Mucosa of rectum (tissue), 2 donors: ENCODE measurements around the gene KIF9.
"Not testable (repeated sequence)": the region's sequence is repeated elsewhere in the genome, so short reads cannot be mapped to it uniquely, and the experiment has no call there.

Experiments
- H3K27ac ChIP-seq, 2 donors: one replicate each; pipeline ENCODE4 v1.7.0; 2013; ENCODE audit warnings: inconsistent platforms in 2 of 2, low read depth in 2 of 2, low read length in 2 of 2
- H3K27me3 ChIP-seq, 2 donors: one replicate each; pipeline ENCODE4 v1.7.0; 2013; ENCODE audit warnings: low read length in 2 of 2; ENCODE audit not compliant: control insufficient read depth in 2 of 2, insufficient read depth in 2 of 2
- H3K36me3 ChIP-seq, 2 donors: one replicate each; pipeline ENCODE4 v1.7.0; 2013; ENCODE audit warnings: low read length in 2 of 2; ENCODE audit not compliant: control insufficient read depth in 2 of 2, insufficient read depth in 2 of 2
- H3K4me1 ChIP-seq, 2 donors: one replicate each; pipeline ENCODE4 v1.7.0; 2013; ENCODE audit warnings: low read length in 2 of 2, mild to moderate bottlenecking in 1 of 2; ENCODE audit not compliant: control insufficient read depth in 2 of 2, insufficient read depth in 2 of 2
- H3K4me3 ChIP-seq, 2 donors: one replicate each; pipeline ENCODE4 v1.7.0; 2013; ENCODE audit warnings: low read length in 2 of 2
- H3K9ac ChIP-seq, 2 donors: one replicate each; pipeline ENCODE4 v1.7.0; 2013; ENCODE audit warnings: low read length in 2 of 2, low read depth in 1 of 2, mild to moderate bottlenecking in 1 of 2
- H3K9me3 ChIP-seq, 2 donors: one replicate each; pipeline ENCODE4 v1.7.0; 2013; ENCODE audit warnings: low read length in 2 of 2; ENCODE audit not compliant: control insufficient read depth in 2 of 2
- donor health status: healthy.
- donor health status: Normal muscosa, but diverticular disease.

Gene KIF9

GRCh38 chr3:47293822-47294221 lies 11.2 kb upstream of the KIF9 start:
- H3K9ac ChIP-seq, result no peak overlapping the region
- peaks cover 3 to 6% of the 10 kb centered on the region in 2 donors for H3K36me3 ChIP-seq
- H3K4me1 ChIP-seq, result no peaks in the 10 kb centered on the region
- H3K9me3 ChIP-seq, result no peaks in the 10 kb centered on the region
- no peaks in the 10 kb centered on the region for H3K27me3 ChIP-seq
- H3K4me3 ChIP-seq, result no peak overlapping the region
- no peak overlapping the region for H3K27ac ChIP-seq

DNA sequence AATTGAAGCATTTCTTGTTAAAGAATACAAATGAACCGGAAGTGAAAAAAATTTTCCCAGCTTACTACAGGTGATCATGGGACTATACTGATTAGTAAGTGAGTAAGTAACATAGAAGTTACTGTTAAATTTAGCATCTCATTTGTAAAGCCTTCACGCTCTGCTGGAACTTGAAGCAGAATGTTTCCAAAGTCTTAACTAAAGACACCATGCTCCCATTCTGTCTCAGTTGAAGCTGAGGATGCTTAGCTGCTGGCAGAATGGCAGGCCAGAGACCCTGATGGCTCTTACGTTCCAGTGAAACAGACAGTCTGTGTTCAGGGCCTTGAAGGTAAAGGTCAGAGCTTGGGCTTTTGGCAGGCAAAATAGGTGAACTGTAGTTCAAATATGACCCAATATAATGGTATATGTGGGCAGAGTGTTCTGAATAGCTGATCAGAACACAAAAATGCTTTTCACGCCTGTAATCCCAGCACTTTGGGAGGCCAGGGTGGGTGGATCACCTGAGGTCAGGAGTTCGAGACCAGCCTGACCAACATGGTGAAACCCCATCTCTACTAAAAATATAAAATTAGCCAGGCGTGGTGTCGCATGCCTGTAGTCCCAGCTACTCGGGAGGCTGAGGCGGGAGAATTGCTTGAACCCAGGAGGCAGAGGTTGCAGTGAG lies 9.3 kb upstream of the KIF9 start:
- not testable (repeated sequence) for H3K27ac ChIP-seq, H3K9me3 ChIP-seq, H3K4me3 ChIP-seq, H3K27me3 ChIP-seq, H3K9ac ChIP-seq, H3K36me3 ChIP-seq, H3K4me1 ChIP-seq

- Histone ChIP-seq H3K9me3 (no peaks in the 10 kb centered on the region), H3K36me3 (peaks cover 8 to 9% of the 10 kb centered on the region in 2 donors), H3K27me3 (no peaks in the 10 kb centered on the region), H3K9ac (no peak overlapping the region), H3K4me1 (no peaks in the 10 kb centered on the region), H3K27ac (no peak overlapping the region), H3K4me3 (no peak overlapping the region)
Observed at GRCh38 chr3:47291158-47291753, 8.7 kb upstream of the KIF9 start.

- H3K27me3 ChIP-seq, result no peaks in the 10 kb centered on the region
- H3K4me1 ChIP-seq, result no peaks in the 10 kb centered on the region
- no peak overlapping the region for H3K27ac ChIP-seq
- peaks cover 8 to 9% of the 10 kb centered on the region in 2 donors for H3K36me3 ChIP-seq
- no peak overlapping the region for H3K9ac ChIP-seq
- no peak overlapping the region for H3K4me3 ChIP-seq
- no peaks in the 10 kb centered on the region for H3K9me3 ChIP-seq
Observed at GRCh38 chr3:47288966-47289910, 6.6 kb upstream of the KIF9 start.

DNA sequence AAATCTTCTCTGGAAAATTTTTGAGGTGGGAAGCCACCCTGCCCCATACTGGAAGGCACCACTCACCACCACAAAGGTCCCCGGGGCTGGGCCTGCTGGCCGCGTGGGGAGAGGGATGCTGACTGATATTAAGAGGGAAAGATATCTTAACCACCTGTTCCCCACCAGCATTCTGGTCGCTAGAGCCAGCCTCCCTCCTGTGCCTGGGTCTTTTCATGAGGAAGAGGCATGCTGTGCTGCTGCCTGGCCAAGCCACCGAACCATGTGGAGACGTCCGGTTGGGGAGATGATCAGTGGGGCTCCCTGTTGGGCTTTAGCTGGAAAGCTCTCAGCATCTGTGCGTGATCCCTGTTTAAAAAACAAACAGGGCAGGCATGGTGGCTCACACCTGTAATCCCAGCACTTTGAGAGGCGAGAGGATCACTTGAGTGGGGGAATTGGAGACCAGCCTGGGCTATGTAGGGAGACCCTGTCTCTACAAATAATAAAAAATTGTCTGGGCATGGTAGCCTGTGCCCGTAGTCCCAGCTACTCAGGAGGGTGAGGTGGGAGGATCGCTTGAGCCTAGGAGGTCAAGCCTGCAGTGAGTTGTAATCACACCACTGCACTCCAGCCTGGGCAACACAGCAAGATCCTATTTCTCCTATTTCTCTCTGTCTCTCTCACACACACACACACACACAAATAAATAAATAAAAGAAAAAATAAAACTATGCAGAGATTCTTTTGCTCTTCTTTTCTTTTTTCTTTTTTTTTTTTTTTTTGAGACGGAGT lies 1.2 kb upstream of the KIF9 start:
- H3K9me3 ChIP-seq, result no peaks in the 10 kb centered on the region
- H3K27me3 ChIP-seq, result no peaks in the 10 kb centered on the region
- peaks cover 18 to 20% of the 10 kb centered on the region in 2 donors for H3K4me1 ChIP-seq
- H3K27ac ChIP-seq, result peak overlapping the region in 1 of 2 donors; percentile 98
- H3K36me3 ChIP-seq, result peaks cover 3 to 5% of the 10 kb centered on the region in 2 donors
- H3K9ac ChIP-seq, result peak overlapping the region; percentile 73 to 90
- H3K4me3 ChIP-seq, result peak overlapping the region; percentile 94 to 99

GRCh38 chr3:47283193-47283537 lies 566 bp upstream of the KIF9 start:
- Histone ChIP-seq H3K27me3 (no peaks in the 10 kb centered on the region), H3K4me1 (peaks cover 18 to 20% of the 10 kb centered on the region in 2 donors), H3K9me3 (no peaks in the 10 kb centered on the region), H3K27ac (peak overlapping the region; percentile 93 to 98), H3K9ac (peak overlapping the region; percentile 73 to 90), H3K36me3 (peaks cover 1 to 3% of the 10 kb centered on the region in 2 donors), H3K4me3 (peak overlapping the region; percentile 94 to 99)

DNA sequence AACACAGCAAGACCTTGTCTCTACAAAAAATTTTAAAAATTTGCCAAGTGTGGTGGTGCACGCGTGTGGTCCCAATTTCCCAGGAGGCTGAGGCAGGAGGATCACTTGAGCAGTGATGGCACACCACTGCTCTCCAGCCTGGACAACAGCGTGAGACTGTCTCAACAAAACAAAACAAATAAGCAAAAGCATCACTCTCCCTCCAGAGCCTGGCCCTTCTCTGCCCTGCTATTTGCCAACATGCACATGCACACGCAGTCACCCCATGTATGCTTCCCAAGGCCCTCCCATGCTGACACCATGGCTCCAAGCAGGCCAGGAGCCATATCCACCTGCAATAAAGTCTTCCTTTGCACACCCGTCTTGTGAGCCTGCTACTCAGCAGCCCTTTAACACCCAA lies 2.1 kb downstream of the KIF9 start:
- Histone ChIP-seq H3K27ac (no peak overlapping the region), H3K9me3 (no peaks in the 10 kb centered on the region), H3K27me3 (no peaks in the 10 kb centered on the region), H3K36me3 (no peaks in the 10 kb centered on the region), H3K4me1 (peaks cover 18 to 20% of the 10 kb centered on the region in 2 donors), H3K4me3 (no peak overlapping the region), H3K9ac (no peak overlapping the region)

GRCh38 chr3:47276558-47276957 lies 6.0 kb downstream of the KIF9 start:
- no peak overlapping the region for H3K9ac ChIP-seq
- H3K9me3 ChIP-seq, result no peaks in the 10 kb centered on the region
- H3K4me1 ChIP-seq, result peaks cover under 1 to 7% of the 10 kb centered on the region in 2 donors
- no peaks in the 10 kb centered on the region for H3K27me3 ChIP-seq
- no peak overlapping the region for H3K27ac ChIP-seq
- H3K4me3 ChIP-seq, result no peak overlapping the region
- H3K36me3 ChIP-seq, result peaks cover 0 to 2% of the 10 kb centered on the region in 2 donors

- Histone ChIP-seq H3K9ac (no peak overlapping the region), H3K4me3 (no peak overlapping the region), H3K9me3 (no peaks in the 10 kb centered on the region), H3K4me1 (no peaks in the 10 kb centered on the region), H3K27me3 (no peaks in the 10 kb centered on the region), H3K36me3 (peaks cover 0 to 2% of the 10 kb centered on the region in 2 donors), H3K27ac (no peak overlapping the region)
Observed at GRCh38 chr3:47274652-47275051, 7.9 kb downstream of the KIF9 start.
